HG03469 (cell line): ENCODE results near the gene DNAH11.
"Not testable (repeated sequence)": the region's sequence is repeated elsewhere in the genome, so short reads cannot be mapped to it uniquely, and the experiment has no call there.

Source experiments
- ATAC-seq: cut with Tn5 transposase; IDR thresholded peaks from one replicate; pipeline ENCODE4 v1.9.1; 2021; ENCODE audit warnings: mild to moderate bottlenecking, moderate library complexity, moderate number of reproducible peaks; ENCODE audit not compliant: unreplicated experiment

Gene DNAH11

DNA sequence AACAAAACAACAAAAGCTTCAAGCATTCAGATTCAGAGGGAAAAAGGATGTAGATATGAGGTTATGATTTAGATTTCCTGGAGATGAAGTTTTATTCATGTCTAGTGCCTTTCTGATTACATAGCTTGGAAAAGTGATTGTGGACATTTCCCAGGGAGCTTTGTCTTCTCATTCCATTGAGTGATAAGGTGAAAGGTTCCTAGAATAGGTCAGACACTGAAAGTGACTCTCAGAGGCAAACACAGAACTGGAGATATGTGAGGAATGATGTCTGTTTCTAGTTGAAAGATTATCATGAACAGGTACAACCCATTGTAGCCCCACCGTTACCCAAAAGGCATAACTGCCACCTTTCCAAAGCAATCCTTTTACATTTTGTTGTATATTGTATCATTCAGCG is 223.4 kb downstream of the DNAH11 start:
- no peak for ATAC-seq

DNA sequence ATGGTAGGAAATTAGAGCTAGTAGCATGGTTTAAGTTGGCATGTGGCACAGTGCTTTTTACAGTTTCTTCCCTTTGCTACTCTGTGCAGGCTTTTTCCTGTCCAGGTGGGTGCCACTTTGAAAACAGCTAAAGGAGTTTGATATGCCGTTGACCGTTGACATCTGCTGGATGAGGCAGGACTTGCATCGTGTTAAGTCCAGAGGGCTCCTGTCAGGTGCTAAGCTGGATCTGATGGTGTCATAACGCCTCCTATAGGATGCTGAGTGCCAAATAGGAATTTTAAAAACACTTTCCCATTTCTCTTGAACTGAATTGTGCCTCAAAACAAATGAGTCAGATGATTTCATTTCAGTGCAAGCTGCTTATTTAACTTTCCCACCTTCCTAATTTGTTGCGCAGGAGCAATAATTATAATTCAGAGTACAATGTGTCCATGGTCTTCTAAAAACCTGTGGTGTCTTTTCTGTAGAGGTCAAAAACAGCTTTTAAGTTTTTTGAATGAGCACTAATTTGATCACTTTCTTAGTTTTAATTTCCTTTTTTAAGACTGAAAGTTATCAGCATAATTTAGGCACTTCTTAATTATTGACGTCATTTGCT is 224.6 kb downstream of the DNAH11 start:
- ATAC-seq = no peak

DNA sequence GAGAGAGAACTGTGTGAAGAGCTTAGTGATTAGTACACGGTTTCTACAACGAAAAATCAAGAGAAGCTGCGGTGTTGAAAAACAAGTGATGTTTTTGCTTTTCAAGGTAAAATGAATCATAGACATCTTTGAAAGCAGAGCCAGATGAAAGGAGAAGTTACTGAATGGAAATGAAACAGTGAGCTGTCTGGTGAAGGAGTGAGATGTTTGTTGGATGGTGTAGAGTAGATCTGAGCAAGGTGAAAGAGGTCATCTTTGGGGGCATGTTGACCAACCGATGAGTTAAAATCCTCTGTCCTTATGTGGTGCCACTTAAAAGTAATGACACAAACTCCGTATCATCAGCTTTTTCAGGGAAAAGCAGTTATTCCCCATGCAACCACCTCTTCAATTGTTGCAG is 225.4 kb downstream of the DNAH11 start:
- no peak for ATAC-seq

DNA sequence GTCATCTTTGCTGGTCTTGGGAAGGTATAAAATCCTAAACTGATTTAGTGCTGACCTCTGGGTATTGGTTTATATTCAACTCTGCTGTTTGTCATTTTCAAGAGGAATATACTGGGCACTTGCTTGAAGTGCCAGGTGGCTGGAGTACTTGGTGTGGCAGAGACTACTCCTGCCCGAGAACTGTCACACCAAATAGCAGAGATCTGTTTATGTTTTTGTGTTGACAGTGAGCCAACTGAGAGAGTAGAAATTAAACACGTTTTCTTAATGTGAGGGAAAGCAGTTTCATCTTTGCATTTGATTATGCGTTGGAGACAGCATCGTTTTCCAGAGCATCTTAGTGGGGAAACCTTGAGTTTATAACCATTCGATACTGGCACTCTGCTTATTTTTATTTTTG is 228.4 kb downstream of the DNAH11 start:
- ATAC-seq = no peak

DNA sequence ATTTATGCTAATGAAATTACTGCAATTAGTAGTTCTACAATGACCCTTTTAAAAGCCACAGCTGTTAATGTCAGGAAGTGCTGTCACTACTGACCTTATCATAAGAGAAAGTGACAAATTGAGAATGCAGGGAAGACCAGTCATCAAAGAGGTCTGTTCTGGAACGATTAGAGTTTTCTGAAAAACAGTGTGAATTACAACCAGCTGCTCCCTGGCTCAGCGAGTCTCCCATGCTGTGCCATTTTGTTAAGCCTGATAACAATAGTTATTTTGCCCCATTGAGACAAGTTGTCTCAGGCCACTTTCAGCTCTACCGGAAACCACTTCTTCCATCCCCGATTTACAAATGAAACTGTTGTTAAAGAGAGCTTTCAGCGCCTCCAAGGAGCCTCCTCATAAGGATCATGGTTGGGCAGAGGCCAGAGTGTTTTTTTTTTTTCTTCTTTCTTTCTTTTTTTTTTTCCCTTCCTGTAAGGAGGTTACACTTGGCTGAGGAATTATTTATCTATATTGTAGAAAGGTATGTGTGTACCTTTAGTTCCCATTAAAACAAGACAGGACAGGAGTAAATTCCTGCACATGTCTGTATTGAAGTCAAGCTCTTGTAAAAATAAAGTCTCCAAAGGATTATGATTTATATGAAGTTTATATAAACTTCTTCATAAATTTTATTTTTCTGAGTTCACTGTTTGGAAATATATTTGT is 229.2 kb downstream of the DNAH11 start:
- no peak for ATAC-seq

DNA sequence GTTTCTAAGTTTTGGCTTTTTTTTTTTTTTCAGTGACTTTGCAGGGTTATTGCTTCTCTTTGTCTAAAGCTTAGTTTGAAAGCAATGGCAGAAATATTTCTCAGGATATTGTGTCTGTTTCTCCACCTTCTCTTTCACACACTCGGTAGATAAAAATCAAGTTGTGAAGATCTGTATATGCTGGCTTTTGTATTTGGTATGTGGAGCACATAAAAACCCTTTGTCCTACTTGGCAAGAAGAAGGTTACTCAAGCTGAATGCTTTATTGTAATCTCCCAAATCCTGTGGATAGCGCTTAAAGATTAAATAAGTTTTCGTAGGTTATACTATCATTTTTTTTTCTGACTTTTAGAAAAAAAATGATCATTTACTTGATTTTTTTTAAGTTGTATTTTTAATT is 230.5 kb downstream of the DNAH11 start:
- no peak for ATAC-seq

DNA sequence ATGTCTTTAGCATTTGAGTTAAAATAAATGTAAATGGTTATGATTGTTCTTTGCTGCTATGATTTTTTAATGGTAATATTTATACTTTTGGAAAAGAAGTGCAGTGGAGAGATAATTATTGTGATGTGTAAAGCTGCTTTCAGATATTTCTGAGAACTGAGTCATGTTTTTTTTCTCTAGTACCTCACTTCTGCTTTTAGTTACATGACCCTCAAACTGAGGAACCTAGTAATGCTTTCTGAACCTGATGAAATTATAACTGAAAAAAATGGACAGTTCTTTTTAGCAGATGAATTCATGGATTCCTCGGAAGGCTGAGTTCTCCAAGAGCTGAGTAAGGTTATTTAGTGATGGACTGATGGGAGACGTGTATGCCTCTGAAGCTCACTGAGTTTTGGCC is 235.1 kb downstream of the DNAH11 start:
- no peak for ATAC-seq

DNA sequence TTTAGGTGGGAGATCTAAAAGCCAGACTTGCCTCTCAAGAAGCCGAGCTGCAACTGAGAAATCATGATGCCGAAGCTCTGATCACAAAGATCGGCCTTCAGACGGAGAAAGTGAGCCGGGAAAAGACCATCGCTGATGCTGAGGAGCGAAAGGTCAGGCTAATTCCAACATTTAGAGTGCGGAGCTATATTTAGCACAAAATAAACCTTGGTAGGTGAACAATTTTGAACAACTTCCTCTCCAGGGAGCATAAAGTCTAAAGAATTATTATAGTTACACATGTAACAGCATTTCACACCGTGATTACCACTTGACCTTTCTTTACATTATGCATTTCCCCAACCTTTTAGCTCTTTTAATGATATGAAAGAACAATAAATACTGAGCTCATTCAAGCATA is 236.1 kb downstream of the DNAH11 start:
- no peak for ATAC-seq

DNA sequence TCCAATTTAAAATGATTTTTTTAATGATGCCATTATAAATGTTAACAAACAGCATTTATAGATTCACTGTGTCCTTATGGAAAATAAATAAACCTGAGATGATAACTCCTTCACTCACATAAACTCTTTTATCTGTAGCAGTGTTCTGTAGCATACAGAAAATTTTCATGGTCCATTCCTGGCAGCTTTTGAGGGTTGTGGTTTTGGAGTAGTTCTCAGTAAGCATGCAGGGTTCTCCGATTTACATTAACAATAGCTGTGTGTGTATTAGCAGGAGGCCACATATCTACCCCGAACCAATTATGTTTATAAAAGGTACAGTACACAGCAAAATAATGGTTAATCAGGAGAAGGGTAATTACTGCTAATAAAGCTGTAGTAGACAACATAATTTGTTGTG is 240.2 kb downstream of the DNAH11 start:
- no peak for ATAC-seq

DNA sequence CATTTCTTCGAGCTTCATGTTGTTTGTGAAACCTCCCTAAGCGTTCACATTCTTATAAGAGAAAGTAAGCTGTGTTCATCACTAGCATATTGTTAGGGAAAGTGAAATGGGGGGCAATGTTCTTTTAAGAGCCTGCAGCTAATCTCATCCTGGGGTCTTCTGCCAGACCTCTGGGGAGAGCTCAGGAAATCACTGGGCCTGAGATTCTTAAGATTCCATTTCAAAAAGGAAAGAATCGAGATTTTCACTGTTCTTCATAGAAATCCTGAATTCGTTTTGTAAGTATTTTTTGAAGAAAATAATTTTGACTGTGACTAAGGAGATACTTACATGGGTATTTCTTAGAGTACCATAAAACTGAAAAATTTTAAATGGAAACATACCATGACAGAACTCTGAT is 242.2 kb downstream of the DNAH11 start:
- ATAC-seq = no peak

DNA sequence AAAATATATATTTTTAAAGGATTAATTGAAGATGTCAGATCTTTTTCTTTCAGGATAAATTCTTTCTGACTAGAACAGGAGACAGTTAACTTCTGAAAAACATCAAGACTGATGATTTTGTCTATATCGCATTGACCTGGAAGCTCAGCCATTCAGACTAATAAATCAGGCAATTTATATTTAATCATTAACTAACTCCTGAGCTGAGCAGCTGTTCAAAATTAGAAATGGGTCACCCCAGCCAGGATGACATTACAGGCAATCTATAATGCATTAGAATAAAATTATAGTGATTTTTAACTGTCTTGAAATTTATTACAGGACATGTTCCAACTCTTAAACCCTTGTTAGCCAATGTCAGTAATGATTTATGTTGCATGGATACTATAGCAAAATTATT is 263.0 kb downstream of the DNAH11 start:
- ATAC-seq = no peak

DNA sequence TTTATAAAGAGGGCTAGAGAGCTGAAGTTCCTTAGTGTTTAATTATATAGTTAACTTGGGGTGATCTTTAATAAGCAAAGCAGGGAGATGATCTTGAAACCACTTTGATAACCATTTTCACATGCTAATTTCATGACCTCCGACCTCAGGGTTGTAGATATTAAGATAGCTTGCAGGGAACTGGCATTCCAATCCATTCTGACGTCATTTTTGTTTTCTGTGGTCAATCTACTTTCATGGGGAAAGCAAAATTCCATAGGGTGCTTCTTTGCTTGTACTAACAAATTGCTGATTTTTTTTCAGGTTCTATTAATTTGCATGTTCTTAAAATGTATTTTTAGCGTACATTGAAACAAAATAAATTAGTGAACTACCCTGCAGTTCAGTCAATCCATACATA is 263.5 kb downstream of the DNAH11 start:
- no peak for ATAC-seq

DNA sequence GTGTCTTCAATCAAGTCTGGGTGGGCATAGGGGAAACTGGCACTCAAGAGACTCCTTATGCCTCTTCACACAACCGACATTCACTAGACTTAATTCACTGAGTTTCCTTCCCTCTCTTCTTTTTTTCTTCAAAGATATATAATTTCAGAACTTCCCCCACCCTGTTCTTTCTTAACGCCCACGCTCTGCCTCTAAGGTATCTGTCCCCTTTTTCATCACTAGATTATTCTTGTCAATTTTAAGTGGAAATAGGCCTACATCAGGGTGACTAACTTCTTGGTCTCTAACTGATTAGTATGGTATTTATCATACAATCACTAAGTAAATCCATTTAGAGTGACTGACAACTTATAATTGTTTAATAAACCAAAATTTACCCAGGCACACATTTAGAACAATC is 276.2 kb downstream of the DNAH11 start:
- no peak for ATAC-seq

DNA sequence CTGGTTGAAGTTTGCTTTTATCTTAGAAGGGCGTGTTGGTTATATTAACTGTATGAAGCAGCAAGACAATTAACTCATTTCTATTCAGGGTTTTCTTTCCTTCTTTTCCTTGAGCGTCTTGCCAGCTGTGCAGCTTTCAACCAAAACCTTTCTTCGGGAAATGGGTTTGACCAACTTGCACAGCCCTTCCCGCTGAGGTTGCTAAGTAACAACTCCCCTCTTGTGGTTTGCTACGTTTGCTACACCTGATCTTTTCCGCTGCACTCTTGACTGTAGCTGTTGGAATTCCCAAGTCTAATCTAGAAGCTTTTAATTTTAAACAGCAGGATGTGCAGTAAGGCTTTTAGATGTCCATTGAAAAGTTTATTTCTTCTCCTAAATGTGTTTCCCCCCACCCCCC is 286.0 kb downstream of the DNAH11 start:
- no peak for ATAC-seq

DNA sequence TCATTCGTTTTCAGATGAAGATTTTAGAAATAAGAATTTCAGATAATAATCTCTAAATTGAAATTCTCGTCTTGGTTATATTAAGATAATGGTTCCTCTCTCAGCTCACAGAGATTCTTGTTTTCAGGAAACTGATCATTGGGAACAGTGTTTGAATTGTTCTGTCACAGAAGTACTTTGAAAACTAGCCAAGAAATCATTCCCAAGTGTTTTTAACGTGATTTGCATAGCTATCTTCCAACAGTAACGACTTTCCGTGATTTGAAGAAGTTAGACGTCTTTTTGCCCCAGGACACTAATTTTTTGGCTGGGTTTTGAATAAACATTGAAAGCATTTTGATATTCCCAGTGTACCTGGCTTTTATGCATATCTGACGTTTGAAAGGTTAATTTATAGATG is 286.9 kb downstream of the DNAH11 start:
- ATAC-seq = no peak

DNA sequence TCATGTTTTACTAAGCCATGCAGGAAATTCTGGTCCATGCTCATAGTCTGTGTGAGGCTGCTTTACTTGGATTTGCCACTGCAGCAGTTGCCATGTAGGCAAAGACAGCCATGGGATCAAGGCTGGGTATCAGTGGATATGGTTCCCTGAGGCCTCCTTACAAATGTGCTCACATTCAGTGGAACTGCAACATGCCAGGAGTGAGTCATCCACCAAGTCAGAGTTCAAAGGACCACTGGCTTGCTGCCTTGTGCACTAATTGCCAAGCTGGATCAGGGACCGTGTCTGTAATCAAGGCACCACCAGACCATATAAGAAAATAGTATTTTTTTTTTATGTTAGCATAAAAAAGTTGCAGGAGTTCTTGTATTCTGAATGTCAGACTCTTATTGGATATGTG is 301.9 kb downstream of the DNAH11 start:
- ATAC-seq = no peak

DNA sequence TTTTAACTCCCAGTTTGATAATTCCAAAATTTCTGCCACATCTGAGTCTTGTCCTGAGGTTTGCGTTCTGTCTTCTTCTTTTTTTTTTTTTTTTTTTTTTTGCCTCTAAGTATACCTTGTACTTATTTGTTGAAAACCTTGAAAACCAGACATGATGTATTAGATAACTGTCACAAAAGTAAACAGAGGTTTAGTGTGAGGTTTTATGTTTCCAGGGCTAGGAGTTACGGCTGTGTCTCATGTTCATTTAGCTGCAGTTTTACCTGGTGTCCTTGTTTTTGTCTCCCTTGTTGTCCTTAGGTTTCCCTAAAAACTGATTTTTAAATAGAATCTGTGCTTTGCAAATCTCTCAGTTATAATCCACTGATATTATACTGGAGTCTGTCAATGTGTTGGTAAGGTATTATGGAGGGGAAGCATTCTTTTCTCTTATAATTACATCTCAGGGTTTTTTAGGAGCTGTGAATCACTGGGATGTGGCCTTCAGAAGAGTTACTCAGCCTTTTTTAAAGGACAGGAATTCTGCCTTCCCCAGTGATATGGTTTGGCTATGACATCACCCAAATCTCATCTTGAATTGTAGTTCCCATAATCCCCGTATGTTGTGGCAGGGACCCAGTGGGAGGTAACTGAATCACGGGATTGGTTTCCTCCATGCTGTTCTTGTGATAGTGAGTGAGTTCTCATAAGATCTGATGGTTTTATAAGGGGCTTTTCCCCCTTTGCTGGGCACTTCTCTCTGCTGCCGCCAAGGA is 307.9 kb downstream of the DNAH11 start:
- ATAC-seq = no peak

DNA sequence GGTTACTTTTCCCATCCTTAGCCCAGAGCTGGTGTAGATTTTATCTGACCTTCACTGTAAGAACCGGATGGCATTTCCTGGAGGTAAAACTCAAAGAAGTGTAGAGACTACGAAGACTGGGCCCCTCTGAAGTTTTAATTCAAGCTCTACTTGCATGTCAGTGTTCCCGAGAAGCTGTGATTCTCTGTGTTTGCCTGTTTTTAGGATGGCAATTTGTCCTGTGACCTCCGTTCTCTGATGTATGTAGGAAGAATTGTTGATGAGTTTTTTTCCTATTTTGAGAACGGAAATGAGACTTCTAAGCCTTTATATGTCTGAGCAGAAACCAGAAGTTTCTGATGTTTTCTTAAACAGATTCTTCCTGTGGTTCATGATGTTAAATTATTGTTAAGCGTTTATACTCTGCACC is 308.7 kb downstream of the DNAH11 start:
- no peak for ATAC-seq

DNA sequence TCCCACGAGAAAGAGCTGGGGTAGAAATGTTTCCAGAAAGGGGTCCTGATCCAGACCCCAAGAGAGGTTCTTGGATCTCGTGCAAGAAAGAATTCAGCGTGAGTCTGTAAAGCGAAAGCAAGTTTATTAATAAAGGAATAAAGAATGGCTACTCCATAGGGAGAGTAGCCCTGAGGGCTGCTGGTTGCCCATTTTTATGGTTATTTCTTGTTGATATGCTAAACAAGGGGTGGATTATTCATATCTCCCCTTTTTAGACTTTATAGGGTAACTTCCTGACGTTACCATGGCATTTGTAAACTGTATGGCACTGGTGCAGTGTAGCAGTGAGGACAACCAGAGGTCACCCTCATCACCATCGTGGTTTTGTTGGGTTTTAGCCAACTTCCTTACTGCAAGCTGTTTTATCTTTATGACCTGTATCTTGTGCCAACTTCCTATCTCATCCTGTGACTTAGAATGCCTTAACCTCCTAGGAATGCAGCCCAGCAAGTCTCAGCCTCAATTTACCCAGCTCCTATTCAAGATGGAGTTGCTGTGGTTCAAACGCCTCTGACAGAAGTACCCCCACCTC is 322.9 kb downstream of the DNAH11 start:
- ATAC-seq = not testable (repeated sequence)

DNA sequence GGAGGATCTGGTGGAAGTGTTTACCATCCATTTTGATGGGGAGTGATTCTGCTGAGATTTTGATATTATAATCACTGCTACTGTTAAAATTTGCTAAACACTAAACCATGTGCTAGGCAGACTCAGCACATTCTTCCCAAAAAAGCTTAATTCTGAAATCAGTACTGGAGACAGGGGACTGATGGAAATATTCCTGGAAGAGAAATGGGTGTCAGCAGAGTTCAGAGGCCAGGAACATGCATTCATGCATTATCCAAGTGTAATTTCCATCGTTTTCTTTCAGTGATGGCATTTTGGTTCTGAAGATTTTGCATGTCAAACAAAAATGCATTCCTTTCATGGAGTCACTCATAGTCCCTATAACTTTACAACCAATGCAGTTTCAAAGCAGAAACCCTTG is 323.9 kb downstream of the DNAH11 start:
- ATAC-seq = no peak

DNA sequence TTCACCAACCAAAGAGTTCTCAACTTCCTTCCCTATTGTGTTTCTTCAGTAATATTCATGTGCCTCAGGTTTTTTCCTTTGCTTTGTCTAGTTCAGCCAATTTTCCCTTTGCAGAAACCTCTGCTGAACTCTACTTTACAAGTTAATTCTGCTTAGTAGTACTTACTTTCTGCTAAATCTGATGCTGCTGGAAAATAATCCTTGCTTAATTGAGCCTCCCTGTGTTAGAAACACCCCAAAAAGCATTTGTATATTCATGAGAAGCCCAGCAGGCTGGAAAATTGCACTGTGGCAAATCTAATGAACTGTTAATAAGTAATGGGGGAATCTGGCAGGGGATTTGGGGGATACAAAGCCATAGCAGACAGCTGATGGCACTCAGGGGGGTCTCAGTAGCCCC is 324.4 kb downstream of the DNAH11 start:
- ATAC-seq = no peak
